ENCODE data around the gene TAB2.

DNA sequence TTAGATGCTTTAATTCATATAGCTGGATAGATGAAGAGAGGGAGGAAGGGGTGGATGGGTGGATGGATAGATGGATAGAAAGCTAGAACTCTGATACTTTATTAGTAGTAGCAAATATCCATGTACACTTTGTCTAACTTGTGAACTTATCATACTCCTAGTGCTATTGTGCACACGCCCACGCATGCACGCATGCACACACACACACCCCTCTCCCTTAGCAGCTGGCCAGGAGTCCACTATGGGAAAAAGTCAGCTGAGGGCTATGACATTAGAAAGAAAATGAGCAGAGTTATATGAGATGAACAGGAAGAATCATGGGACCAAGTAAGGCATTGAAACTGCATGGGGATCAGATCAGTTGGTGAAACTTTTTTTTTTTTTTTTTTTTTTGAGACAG, 28.6 kb downstream of the TAB2 start:
- TF ChIP-seq, protein P1, sequence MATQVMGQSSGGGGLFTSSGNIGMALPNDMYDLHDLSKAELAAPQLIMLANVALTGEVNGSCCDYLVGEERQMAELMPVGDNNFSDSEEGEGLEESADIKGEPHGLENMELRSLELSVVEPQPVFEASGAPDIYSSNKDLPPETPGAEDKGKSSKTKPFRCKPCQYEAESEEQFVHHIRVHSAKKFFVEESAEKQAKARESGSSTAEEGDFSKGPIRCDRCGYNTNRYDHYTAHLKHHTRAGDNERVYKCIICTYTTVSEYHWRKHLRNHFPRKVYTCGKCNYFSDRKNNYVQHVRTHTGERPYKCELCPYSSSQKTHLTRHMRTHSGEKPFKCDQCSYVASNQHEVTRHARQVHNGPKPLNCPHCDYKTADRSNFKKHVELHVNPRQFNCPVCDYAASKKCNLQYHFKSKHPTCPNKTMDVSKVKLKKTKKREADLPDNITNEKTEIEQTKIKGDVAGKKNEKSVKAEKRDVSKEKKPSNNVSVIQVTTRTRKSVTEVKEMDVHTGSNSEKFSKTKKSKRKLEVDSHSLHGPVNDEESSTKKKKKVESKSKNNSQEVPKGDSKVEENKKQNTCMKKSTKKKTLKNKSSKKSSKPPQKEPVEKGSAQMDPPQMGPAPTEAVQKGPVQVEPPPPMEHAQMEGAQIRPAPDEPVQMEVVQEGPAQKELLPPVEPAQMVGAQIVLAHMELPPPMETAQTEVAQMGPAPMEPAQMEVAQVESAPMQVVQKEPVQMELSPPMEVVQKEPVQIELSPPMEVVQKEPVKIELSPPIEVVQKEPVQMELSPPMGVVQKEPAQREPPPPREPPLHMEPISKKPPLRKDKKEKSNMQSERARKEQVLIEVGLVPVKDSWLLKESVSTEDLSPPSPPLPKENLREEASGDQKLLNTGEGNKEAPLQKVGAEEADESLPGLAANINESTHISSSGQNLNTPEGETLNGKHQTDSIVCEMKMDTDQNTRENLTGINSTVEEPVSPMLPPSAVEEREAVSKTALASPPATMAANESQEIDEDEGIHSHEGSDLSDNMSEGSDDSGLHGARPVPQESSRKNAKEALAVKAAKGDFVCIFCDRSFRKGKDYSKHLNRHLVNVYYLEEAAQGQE (IDR thresholded peaks at IDR 0.05; ENCODE audit: insufficient read depth in 1 of 2, low read depth in 2 of 2, low read length in 2 of 2): no peak
- no peak for TF ChIP-seq POLR2AphosphoS5 (IDR thresholded peaks at IDR 0.05; ENCODE audit: low read depth, low read length)
- no peak for TF ChIP-seq TAF1 (IDR thresholded peaks at IDR 0.05; ENCODE audit: borderline replicate concordance, insufficient read depth, low read length)
- TF ChIP-seq SIN3A (IDR thresholded peaks at IDR 0.05; ENCODE audit: borderline replicate concordance, insufficient read depth, low read length): no peak
- no peak for TF ChIP-seq FOXP2 (optimal IDR thresholded peaks at IDR 0.05; ENCODE audit: borderline replicate concordance, extremely low read depth, extremely low read length, insufficient read depth)
